ENCODE data around the gene RUNX1. TPM values are rescaled to one million over a fixed set of nuclear protein-coding genes. Genes with fewer than 3 reads are reported as not detected.

Gene RUNX1
- polyA plus RNA-seq, 1 experiment: 20.9 TPM

DNA sequence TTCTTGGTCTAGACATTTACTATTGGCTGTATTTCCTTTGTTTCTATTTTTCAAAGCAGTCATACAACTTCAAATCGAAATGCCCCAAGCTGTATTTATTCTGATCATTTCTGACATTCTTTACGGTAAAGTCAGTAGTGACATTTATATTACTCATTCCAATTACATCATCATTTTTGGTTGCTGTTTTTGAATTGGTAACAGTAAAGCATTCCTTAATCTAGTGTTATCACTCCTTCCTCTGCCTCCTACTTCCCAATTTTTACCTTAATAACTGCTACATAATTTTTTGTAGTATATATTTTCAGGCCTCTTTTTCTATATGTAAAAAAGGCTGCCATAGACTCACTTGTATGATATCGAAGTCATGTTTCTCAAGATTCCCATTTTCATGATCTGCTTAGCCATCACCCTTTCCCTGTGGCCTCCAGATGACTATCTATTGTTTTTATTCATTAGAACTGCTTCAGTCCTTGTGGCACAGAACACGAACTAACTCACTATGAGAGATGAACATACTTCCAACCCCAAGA lies 167.2 kb downstream of the RUNX1 start:
- CTCF ChIA-PET: interaction anchor here (0.8 to 1.0 kb wide), 2 partner anchors 136 kb away, joined by 4 to 5 read pairs; no protein-coding TSS in a partner anchor
- POLR2A ChIA-PET: interaction anchor here (1.0 kb wide), 1 partner anchor 74 kb away, joined by 4 read pairs; no protein-coding TSS in a partner anchor
- TF ChIP-seq CTCF (IDR thresholded peaks at IDR 0.05; ENCODE audit: low read depth, low read length): no peak

DNA sequence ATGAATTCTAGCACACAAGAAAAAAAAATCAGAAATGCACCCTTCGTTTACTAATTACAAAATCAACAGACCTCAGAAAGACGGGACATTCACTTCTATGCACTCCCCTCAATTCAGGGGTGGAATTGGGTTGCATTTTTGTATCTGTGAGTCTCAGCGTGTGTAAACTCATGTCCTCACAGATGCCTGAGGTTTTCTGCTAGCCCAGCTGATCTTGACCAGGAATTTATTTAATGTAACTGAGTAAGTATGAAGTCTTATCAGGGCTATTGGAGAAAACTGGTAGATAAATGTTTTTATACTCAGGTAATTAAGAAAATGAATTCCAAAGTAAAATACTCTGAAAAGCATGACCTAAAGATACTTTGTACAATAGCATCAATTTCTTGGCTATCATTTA lies 167.7 kb downstream of the RUNX1 start:
- CTCF ChIA-PET: interaction anchor here (1.0 kb wide), 1 partner anchor 136 kb away, joined by 5 read pairs; no protein-coding TSS in a partner anchor
- no peak for TF ChIP-seq CTCF (IDR thresholded peaks at IDR 0.05; ENCODE audit: low read depth, low read length)
- POLR2A ChIA-PET: interaction anchor here (1.0 kb wide), 1 partner anchor 73 kb away, joined by 4 read pairs; no protein-coding TSS in a partner anchor
- Histone ChIP-seq H3K27me3 (ENCODE audit: control insufficient read depth, insufficient read depth, low read length) (no peaks in the 10 kb centered on the region), H3K9me3 (ENCODE audit: control insufficient read depth, insufficient read depth, low read length) (peaks cover under 1% of the 10 kb centered on the region; the same call in 1 of the 2 replicates), H3K27ac (ENCODE audit: low read depth, low read length) (peak overlapping the region; percentile 72), H3K4me3 (ENCODE audit: low read depth, low read length) (peak overlapping the region; percentile 47)
- no peak for DNase-seq (ENCODE audit: low read depth, low spot score)

More for the DNA sequence above, 167.2 kb downstream of the RUNX1 start:
- DNase-seq (ENCODE audit: low read depth, low spot score): peak; percentile 67
- no peaks in the 10 kb centered on the region for H3K27me3 ChIP-seq (ENCODE audit: control insufficient read depth, insufficient read depth, low read length)
- peak overlapping the region; percentile 92 for H3K4me3 ChIP-seq (ENCODE audit: low read depth, low read length)
- H3K27ac ChIP-seq (ENCODE audit: low read depth, low read length): peak overlapping the region; percentile 92
- peaks cover 4% of the 10 kb centered on the region; the same call in 1 of the 2 replicates for H3K9me3 ChIP-seq (ENCODE audit: control insufficient read depth, insufficient read depth, low read length)

DNA sequence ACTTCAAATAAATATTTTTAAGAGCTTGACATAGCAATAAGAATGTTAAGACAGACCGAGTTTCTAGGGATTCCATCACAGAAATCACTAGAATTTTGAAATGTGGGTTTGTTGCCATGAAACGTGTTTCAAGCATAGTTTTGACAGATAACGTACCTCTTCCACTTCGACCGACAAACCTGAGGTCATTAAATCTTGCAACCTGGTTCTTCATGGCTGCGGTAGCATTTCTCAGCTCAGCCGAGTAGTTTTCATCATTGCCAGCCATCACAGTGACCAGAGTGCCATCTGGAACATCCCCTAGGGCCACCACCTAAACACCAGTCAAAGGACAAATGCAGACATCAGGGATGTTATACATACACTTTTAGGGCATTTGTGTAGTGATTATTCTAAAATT lies 168.7 kb downstream of the RUNX1 start:
- POLR2A ChIA-PET: no interaction called here
- Histone ChIP-seq H3K9me3 (ENCODE audit: control insufficient read depth, insufficient read depth, low read length) (no peaks in the 10 kb centered on the region), H3K4me3 (ENCODE audit: low read depth, low read length) (peak overlapping the region; percentile 47), H3K27me3 (ENCODE audit: control insufficient read depth, insufficient read depth, low read length) (no peaks in the 10 kb centered on the region), H3K27ac (ENCODE audit: low read depth, low read length) (no peak overlapping the region)
- CTCF ChIA-PET: interaction anchor here (1.1 to 2.8 kb wide), 2 partner anchors 135 to 1060 kb away, joined by 3 to 18 read pairs; no protein-coding TSS in a partner anchor
- DNase-seq (ENCODE audit: low read depth, low spot score): no peak
- TF ChIP-seq CTCF (IDR thresholded peaks at IDR 0.05; ENCODE audit: low read depth, low read length): no peak

DNA sequence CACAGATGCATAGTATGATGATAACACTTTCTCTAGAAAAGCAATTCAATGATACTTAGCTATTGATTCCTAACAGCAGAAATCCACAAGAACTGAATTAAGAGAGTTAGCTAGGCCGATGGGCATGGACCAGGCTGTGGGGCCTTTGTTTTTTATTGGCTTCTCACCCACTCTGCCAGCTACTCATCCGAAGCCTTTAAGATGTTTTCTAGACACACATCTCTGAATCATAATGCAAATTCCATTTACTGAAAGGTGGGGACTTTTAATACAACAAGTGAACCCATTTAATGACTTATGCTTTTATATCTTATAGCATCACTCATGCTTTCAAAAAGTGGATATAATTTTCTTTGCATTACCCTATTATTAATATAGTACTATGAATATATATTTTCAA lies 170.2 kb downstream of the RUNX1 start:
- TF ChIP-seq CTCF (IDR thresholded peaks at IDR 0.05; ENCODE audit: low read depth, low read length): no peak
- H3K4me3 ChIP-seq (ENCODE audit: low read depth, low read length): no peak overlapping the region
- H3K27me3 ChIP-seq (ENCODE audit: control insufficient read depth, insufficient read depth, low read length): no peaks in the 10 kb centered on the region
- no peak for DNase-seq (ENCODE audit: low read depth, low spot score)
- POLR2A ChIA-PET: no interaction called here
- H3K9me3 ChIP-seq (ENCODE audit: control insufficient read depth, insufficient read depth, low read length): no peaks in the 10 kb centered on the region
- no peak overlapping the region for H3K27ac ChIP-seq (ENCODE audit: low read depth, low read length)
- CTCF ChIA-PET: interaction anchor here (2.8 kb wide), 1 partner anchor 133 kb away, joined by 18 read pairs; no protein-coding TSS in a partner anchor

DNA sequence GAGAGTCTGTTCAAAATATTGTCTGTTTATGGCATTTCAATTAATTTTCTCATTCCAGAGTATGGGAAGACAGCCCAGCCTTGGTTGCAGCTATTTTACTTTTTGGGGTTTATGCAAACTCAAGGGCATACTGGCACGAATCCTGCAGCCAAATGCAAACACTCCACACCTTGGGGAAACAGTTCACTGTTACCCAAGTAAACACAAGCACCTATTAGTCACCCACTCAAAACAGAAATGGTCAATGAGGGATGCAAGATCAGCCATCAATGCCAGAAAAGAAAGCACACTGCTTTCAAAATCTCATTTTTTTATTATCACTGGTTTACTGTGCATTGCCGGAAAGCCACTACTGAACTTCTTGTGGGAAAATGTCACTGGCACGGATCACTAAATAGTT lies 170.6 kb downstream of the RUNX1 start:
- Histone ChIP-seq H3K9me3 (ENCODE audit: control insufficient read depth, insufficient read depth, low read length) (no peaks in the 10 kb centered on the region), H3K27ac (ENCODE audit: low read depth, low read length) (no peak overlapping the region), H3K27me3 (ENCODE audit: control insufficient read depth, insufficient read depth, low read length) (no peaks in the 10 kb centered on the region), H3K4me3 (ENCODE audit: low read depth, low read length) (no peak overlapping the region)
- no peak for TF ChIP-seq CTCF (IDR thresholded peaks at IDR 0.05; ENCODE audit: low read depth, low read length)
- CTCF ChIA-PET: interaction anchor here (2.8 kb wide), 1 partner anchor 133 kb away, joined by 18 read pairs; no protein-coding TSS in a partner anchor
- DNase-seq (ENCODE audit: low read depth, low spot score): no peak
- POLR2A ChIA-PET: interaction anchor here (0.7 kb wide), 1 partner anchor 122 kb away, joined by 5 read pairs; no protein-coding TSS in a partner anchor

Measured in AG04450 (cell line).